GM23248 (cell line): ENCODE measurements around the gene GALNT18. TPM values are rescaled to one million over a fixed set of nuclear protein-coding genes. Genes with fewer than 3 reads are reported as not detected.

Experiments
- DNase-seq: peaks from one replicate; pipeline ENCODE4 v3.0.0-alpha.2; 2015
- H2AFZ ChIP-seq: fragments of 200-600 bp; sonication (generic); 2 replicates; pipeline ENCODE4 v1.6.1; 2016; ENCODE audit warnings: antibody characterized with exemption
- H3F3A ChIP-seq: fragments of 200-600 bp; sonication (generic); 2 replicates; pipeline ENCODE4 v1.6.1; 2016; ENCODE audit warnings: mild to moderate bottlenecking, antibody characterized with exemption, mixed run types; ENCODE audit not compliant: insufficient read depth
- H3K27ac ChIP-seq: fragments of 200-600 bp; sonication (generic); 2 replicates; pipeline ENCODE4 v1.5.1; 2016; ENCODE audit warnings: mild to moderate bottlenecking
- H3K27me3 ChIP-seq: fragments of 200-600 bp; sonication (generic); replicated peaks from 2 replicates; pipeline ENCODE4 v1.6.1; 2016; ENCODE audit warnings: mild to moderate bottlenecking; ENCODE audit not compliant: insufficient read depth
- H3K36me3 ChIP-seq: fragments of 200-600 bp; sonication (generic); 2 replicates; pipeline ENCODE4 v1.6.1; 2016; ENCODE audit warnings: low read depth, mild to moderate bottlenecking
- H3K4me1 ChIP-seq: fragments of 200-600 bp; sonication (generic); 2 replicates; pipeline ENCODE4 v1.6.1; 2016; ENCODE audit warnings: mild to moderate bottlenecking; ENCODE audit not compliant: insufficient read depth
- H3K4me2 ChIP-seq: fragments of 200-600 bp; sonication (generic); one replicate; pipeline ENCODE4 v1.6.1; 2016; ENCODE audit warnings: mild to moderate bottlenecking; ENCODE audit not compliant: unreplicated experiment
- H3K4me3 ChIP-seq: fragments of 200-600 bp; sonication (generic); 2 replicates; pipeline ENCODE4 v1.5.1; 2016; ENCODE audit warnings: mild to moderate bottlenecking
- H3K79me2 ChIP-seq: fragments of 200-600 bp; sonication (generic); 2 replicates; pipeline ENCODE4 v1.6.1; 2016; ENCODE audit warnings: mild to moderate bottlenecking; ENCODE audit not compliant: insufficient read depth
- H3K9ac ChIP-seq: fragments of 200-600 bp; sonication (generic); 2 replicates; pipeline ENCODE4 v1.6.1; 2016; ENCODE audit warnings: mild to moderate bottlenecking
- H3K9me2 ChIP-seq: fragments of 200-600 bp; sonication (generic); 2 replicates; pipeline ENCODE4 v1.6.1; 2016; ENCODE audit warnings: mixed run types, mild to moderate bottlenecking, moderate library complexity; ENCODE audit not compliant: insufficient read depth
- H3K9me3 ChIP-seq: fragments of 200-600 bp; sonication (generic); one replicate; pipeline ENCODE4 v1.6.1; 2017; ENCODE audit warnings: low read depth
- H4K20me1 ChIP-seq: fragments of 200-600 bp; sonication (generic); 2 replicates; pipeline ENCODE4 v1.6.0; 2016; ENCODE audit not compliant: insufficient read depth
- EZH2 ChIP-seq: fragments of 200-600 bp; sonication (generic); IDR thresholded peaks from 2 replicates; pipeline ENCODE4 v1.6.1; 2018; ENCODE audit warnings: antibody characterized with exemption, mild to moderate bottlenecking; ENCODE audit not compliant: insufficient read depth, poor library complexity, severe bottlenecking
- EZH2phosphoT487 ChIP-seq: fragments of 200-600 bp; sonication (generic); IDR thresholded peaks from 2 replicates; pipeline ENCODE4 v1.6.1; 2018; ENCODE audit warnings: antibody characterized with exemption, moderate library complexity, mild to moderate bottlenecking, low read depth; ENCODE audit not compliant: insufficient read depth
- WGBS, 2 experiments: methylation state at CpG; one replicate each; pipeline ENCODE4 v1.1.6; 2015 to 2017; ENCODE audit warnings: low lambda C conversion rate in 2 of 2, low coverage in 1 of 2; ENCODE audit errors: missing lambda C conversion rate in 2 of 2; 5-methylcytosine and 5-hydroxymethylcytosine counted together
- in situ Hi-C: fragments of 300-500 bp; cut with MboI; formaldehyde crosslinking; loops from 2 replicates; pipeline ENCODE4 v1.15.0; 2020
- polyA plus RNA-seq: library from polyadenylated mRNA; unstranded; fragments of >200 nt; fragmentation: Nextera tagmentation; extraction: Ambion mirVana; gene quantifications from 2 replicates; pipeline ENCODE4 v1.2.1, GENCODE V29; 2016
- total RNA-seq: library from RNA; depleted of rRNA; stranded (reverse); fragments of >200 nt; shearing (Covaris generic); gene quantifications from 2 replicates; pipeline ENCODE4 v1.2.3, GENCODE V29; 2014

Gene GALNT18
- total and polyA plus RNA-seq, 2 experiments from 2014 or later, result 4.1 to 5.6 TPM

DNA sequence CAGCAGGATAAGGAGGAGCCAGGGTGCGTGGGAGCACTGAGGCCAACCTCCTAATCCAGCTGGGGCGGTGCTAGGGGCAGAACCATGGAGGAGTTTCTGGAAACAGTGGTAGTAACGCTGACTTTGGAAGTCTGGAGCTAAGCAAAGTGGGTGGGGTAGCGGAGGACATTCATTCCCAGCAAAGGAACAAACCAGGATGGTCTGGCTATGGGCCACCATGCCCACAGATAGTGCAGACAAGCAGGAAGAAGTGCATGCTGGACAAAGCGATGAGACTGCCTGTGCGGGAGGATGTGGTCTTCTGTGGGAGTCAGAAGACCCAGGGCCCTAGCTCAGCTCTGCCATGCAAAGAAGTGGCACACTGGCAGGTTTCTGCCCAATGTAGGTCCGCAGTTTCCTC lies 197.1 kb downstream of the GALNT18 start:
- Histone ChIP-seq H3K9me2 (no peaks in the 10 kb centered on the region), H3K79me2 (no peaks in the 10 kb centered on the region), H2AFZ (no peak overlapping the region), H3K4me2 (no peak overlapping the region), H3K9ac (no peak overlapping the region), H3K4me1 (peaks cover 25% of the 10 kb centered on the region), H3K36me3 (no peaks in the 10 kb centered on the region), H4K20me1 (no peaks in the 10 kb centered on the region), H3K27ac (no peak overlapping the region), H3K4me3 (no peak overlapping the region), H3F3A (peaks cover 21% of the 10 kb centered on the region; the same call in 1 of the 2 replicates), H3K27me3 (no peaks in the 10 kb centered on the region), H3K9me3 (no peaks in the 10 kb centered on the region)
- TF ChIP-seq EZH2 (no peak), EZH2phosphoT487 (no peak)
- in situ Hi-C loops, result no loop called here
- 95 to 98% methylated on average over 7 of the region's 7 CpGs for WGBS, 2 experiments
- DNase-seq, result no peak

DNA sequence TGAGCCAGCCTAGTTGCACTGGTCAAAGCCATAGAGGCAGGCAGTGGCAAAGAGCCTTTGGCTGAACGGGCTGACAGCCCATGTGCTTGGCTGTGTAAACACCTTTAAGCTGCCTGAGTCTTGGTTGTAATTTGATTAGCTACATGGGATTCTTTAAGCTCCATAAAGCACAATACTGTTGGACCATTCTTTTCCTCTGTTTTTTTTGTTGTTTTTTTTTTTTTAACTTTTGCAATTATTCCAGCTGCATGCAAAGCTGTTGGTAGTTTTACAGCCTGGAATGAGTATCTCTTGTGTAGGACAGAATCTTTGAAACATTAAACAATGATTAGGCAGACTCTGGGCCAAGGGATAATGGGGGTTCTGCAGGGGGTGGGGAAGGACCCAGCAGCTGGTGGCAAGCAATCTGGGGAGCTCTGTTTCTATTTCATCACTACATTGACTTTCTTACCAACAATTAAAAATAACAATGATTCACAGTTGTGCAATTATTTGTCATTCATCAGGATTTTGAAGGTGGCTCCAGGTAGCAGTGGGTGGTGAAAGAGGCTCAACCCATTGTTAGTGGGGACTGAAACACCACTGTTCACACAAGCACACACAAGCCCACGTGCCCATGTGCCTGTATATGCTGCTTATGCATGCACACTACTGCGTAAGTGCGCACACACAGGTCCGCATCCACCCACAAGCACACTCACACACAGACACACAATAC lies 199.2 kb downstream of the GALNT18 start:
- 88 to 93% methylated on average over 5 of the region's 5 CpGs for WGBS, 2 experiments
- DNase-seq, result peak; percentile 29
- in situ Hi-C loops, result no loop called here
- peaks cover 21% of the 10 kb centered on the region; the same call in 1 of the 2 replicates for H3F3A ChIP-seq
- H2AFZ ChIP-seq, result no peak overlapping the region
- no peaks in the 10 kb centered on the region for H3K36me3 ChIP-seq
- no peak overlapping the region for H3K4me2 ChIP-seq
- H3K27me3 ChIP-seq, result no peaks in the 10 kb centered on the region
- H3K4me1 ChIP-seq, result peaks cover 25% of the 10 kb centered on the region
- H3K79me2 ChIP-seq, result no peaks in the 10 kb centered on the region
- H3K9me2 ChIP-seq, result no peaks in the 10 kb centered on the region
- H3K27ac ChIP-seq, result no peak overlapping the region
- no peaks in the 10 kb centered on the region for H3K9me3 ChIP-seq
- H3K9ac ChIP-seq, result no peak overlapping the region
- no peaks in the 10 kb centered on the region for H4K20me1 ChIP-seq
- H3K4me3 ChIP-seq, result no peak overlapping the region
- TF ChIP-seq EZH2 (no peak), EZH2phosphoT487 (no peak)

DNA sequence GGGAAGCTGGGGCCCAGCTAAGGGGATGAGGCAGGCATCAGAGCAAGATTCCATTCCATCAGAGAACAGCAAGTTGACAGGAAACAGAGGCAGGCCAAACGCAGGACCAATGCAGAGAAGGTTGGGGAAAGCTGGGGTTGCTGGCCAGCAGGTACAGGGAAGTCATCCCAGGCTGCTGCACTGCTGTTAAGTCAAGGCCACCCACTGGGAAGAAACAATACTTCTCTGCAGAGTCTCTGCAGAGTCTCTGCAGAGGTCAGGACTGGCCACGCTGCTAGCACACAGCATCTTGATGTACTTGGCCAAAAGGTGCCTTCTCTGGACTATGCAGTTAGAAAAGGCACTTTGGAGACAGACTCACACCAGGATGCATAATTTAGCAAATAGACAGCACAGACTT lies 200.3 kb downstream of the GALNT18 start:
- Histone ChIP-seq H3K4me2 (no peak overlapping the region), H3K27ac (no peak overlapping the region), H3K36me3 (no peaks in the 10 kb centered on the region), H3K9me2 (no peaks in the 10 kb centered on the region), H3K4me1 (peaks cover 26% of the 10 kb centered on the region), H3K4me3 (no peak overlapping the region), H4K20me1 (no peaks in the 10 kb centered on the region), H2AFZ (no peak overlapping the region), H3K9ac (no peak overlapping the region), H3K9me3 (no peaks in the 10 kb centered on the region), H3F3A (peaks cover 19% of the 10 kb centered on the region; the same call in 1 of the 2 replicates), H3K27me3 (no peaks in the 10 kb centered on the region), H3K79me2 (no peaks in the 10 kb centered on the region)
- TF ChIP-seq EZH2phosphoT487, result no peak
- no peak for TF ChIP-seq EZH2
- WGBS, 2 experiments, result 50 to 93% methylated on average over 1 to 2 of the region's 2 CpGs
- DNase-seq, result no peak
- in situ Hi-C loops, result no loop called here

DNA sequence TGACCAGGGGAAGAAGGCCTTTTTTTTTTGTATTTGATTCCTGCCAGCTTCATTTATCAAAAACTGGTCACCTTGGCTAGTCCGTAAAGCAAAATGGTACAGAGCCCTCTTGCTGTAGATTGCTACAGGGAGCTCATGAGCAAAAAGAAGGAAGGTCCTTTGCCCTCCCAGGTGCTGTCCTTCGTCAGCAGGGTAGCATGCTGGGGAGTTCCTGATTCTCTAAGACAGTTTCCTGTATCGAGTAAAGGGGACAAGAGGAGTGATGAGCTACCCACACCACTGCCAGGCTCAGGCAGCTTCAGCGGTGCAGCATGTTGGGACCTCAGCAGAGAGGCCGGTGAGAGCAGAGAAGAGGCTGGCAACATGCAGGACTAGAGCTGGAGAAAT lies 200.9 kb downstream of the GALNT18 start:
- H3K79me2 ChIP-seq, result no peaks in the 10 kb centered on the region
- H3K4me1 ChIP-seq, result peaks cover 26% of the 10 kb centered on the region
- H3F3A ChIP-seq, result peaks cover 19% of the 10 kb centered on the region; the same call in 1 of the 2 replicates
- no peaks in the 10 kb centered on the region for H3K9me3 ChIP-seq
- WGBS, 2 experiments, result 91% methylated on average over 5 of the region's 5 CpGs
- no peak overlapping the region for H3K4me3 ChIP-seq
- TF ChIP-seq EZH2phosphoT487, result no peak
- TF ChIP-seq EZH2, result no peak
- H3K4me2 ChIP-seq, result no peak overlapping the region
- in situ Hi-C loops, result no loop called here
- no peak overlapping the region for H3K27ac ChIP-seq
- H3K9ac ChIP-seq, result no peak overlapping the region
- H4K20me1 ChIP-seq, result no peaks in the 10 kb centered on the region
- DNase-seq, result no peak
- H3K27me3 ChIP-seq, result no peaks in the 10 kb centered on the region
- H2AFZ ChIP-seq, result no peak overlapping the region
- H3K9me2 ChIP-seq, result no peaks in the 10 kb centered on the region
- no peaks in the 10 kb centered on the region for H3K36me3 ChIP-seq
